GM19240 (cell line): ENCODE results near the gene OPCML.
"Not testable (repeated sequence)": the region's sequence is repeated elsewhere in the genome, so short reads cannot be mapped to it uniquely, and the experiment has no call there.

Source experiments
- DNase-seq: peaks from one replicate; pipeline ENCODE4 v3.0.0; 2011; ENCODE audit warnings: low spot score; ENCODE audit not compliant: insufficient read length

OPCML gene

GRCh38 chr11:132402071-132402684 is 1130.1 kb downstream of the OPCML start:
- peak; percentile 20 for DNase-seq

- DNase-seq = no peak
These were observed 1136.0 kb downstream of the OPCML start for GRCh38 chr11:132396318-132396717.

GRCh38 chr11:132395434-132395833 is 1136.9 kb downstream of the OPCML start:
- no peak for DNase-seq

- no peak for DNase-seq
These were observed 1152.8 kb downstream of the OPCML start for GRCh38 chr11:132379540-132379939.

GRCh38 chr11:132373405-132374143 is 1158.7 kb downstream of the OPCML start:
- DNase-seq = no peak

- DNase-seq = not testable (repeated sequence)
These were observed 1162.2 kb downstream of the OPCML start for GRCh38 chr11:132370114-132370513.

GRCh38 chr11:132367293-132367692 is 1165.0 kb downstream of the OPCML start:
- no peak for DNase-seq

- DNase-seq = no peak
These were observed 1166.7 kb downstream of the OPCML start for GRCh38 chr11:132365650-132366049.
